Esophagus squamous epithelium (tissue), 4 donors: ENCODE measurements around the gene TEX264.

Source experiments
- POLR2A ChIP-seq, 4 donors: fragments of 450-650 bp; IDR thresholded peaks; one replicate each; pipeline ENCODE4 v1.6.1; 2017; ENCODE audit warnings: antibody characterized with exemption in 4 of 4, mild to moderate bottlenecking in 4 of 4, moderate library complexity in 3 of 4
- TF ChIP-seq, protein P1 (sequence below), 6 experiments: fragments of 450-650 bp in 4 of 6; fragments of 200-600 bp in 2 of 6; sonication (generic) in 2 of 6; IDR thresholded peaks; one replicate each; pipeline ENCODE4 v1.5.1; 2016 to 2019; ENCODE audit warnings: antibody characterized with exemption in 6 of 6, mild to moderate bottlenecking in 4 of 6, moderate library complexity in 4 of 6

DNA sequence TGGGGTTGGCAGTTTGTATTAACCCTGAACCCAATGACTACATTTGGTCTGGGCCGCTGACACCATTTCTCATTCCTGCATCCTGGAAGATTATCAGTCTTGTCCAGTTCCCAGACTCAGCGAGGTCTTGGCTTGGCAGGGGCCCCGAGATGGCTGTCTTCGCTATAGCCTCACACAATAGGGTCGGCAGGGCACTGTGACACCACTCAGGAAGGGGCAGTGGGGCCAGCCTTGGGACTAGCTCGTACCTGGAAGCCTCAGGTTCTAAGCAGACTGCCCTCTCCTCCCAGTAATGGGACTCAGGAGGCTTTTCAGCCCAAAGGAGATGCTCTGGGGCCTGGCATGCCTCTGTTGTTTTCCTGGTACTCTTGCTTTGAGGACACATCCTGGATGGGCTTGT, 9.1 kb downstream of the TEX264 start:
- TF ChIP-seq, protein P1, sequence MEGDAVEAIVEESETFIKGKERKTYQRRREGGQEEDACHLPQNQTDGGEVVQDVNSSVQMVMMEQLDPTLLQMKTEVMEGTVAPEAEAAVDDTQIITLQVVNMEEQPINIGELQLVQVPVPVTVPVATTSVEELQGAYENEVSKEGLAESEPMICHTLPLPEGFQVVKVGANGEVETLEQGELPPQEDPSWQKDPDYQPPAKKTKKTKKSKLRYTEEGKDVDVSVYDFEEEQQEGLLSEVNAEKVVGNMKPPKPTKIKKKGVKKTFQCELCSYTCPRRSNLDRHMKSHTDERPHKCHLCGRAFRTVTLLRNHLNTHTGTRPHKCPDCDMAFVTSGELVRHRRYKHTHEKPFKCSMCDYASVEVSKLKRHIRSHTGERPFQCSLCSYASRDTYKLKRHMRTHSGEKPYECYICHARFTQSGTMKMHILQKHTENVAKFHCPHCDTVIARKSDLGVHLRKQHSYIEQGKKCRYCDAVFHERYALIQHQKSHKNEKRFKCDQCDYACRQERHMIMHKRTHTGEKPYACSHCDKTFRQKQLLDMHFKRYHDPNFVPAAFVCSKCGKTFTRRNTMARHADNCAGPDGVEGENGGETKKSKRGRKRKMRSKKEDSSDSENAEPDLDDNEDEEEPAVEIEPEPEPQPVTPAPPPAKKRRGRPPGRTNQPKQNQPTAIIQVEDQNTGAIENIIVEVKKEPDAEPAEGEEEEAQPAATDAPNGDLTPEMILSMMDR (IDR thresholded peaks at IDR 0.05) = no peak
- TF ChIP-seq POLR2A (IDR thresholded peaks at IDR 0.05) = no peak
